Measurements from ENCODE around the gene STMN1. TPM values are rescaled to one million over a fixed set of nuclear protein-coding genes. Genes with fewer than 3 reads are reported as not detected.

The STMN1 gene
- total RNA-seq, 3 donors from 2014 or later = 68.0 to 94.8 (median 80.0) TPM

DNA sequence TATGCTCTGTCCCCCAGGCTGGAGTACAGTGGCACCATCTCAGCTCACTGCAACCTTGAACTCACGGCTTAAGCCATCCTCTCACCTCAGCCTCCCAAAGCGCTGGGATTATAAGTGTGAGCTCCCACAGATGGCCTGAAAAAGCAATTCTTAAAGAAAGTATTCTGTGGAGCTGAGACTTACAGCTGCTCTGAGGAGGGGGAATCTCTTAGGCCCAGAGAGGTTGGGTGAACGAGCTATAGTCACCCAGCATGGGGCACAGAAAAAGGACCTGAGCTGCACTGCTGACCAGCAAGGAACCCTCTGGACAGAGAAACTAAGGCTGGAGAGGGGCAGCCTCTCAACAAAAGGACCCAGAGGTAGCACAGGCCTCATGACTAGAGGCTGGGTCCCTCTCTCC lies 32.0 kb downstream of the STMN1 start:
- Mint-ChIP-seq H3K27me3 (ENCODE audit: low read depth) (no peaks in the 10 kb centered on the region), H3K9me3 (no peaks in the 10 kb centered on the region), H3K36me3 (ENCODE audit: insufficient read depth) (no peaks in the 10 kb centered on the region), H3K4me3 (no peak overlapping the region), H3K4me1 (ENCODE audit: low read depth) (peaks cover 7% of the 10 kb centered on the region)
- ATAC-seq = no peak
- DNase-seq = no peak

DNA sequence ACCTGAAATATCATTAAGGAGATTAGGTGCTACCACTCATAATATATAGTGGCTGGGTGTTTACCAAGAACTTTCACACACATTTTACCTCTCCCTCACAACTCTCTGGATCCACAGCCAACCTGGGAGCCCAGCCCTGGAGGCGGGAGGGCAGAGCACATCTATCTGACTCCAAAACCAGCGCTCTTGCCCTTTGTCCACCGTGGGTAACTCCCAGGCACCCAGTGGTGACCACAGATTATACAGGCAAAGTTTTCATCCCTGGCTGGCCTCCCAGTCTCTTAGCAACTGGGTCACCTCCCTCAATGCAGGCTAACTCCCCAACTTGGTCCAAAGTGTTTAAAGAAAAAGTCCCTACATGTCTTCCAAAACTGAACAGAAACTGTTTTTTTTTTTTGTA lies 33.1 kb downstream of the STMN1 start:
- no peaks in the 10 kb centered on the region for H3K27me3 Mint-ChIP-seq (ENCODE audit: low read depth)

DNA sequence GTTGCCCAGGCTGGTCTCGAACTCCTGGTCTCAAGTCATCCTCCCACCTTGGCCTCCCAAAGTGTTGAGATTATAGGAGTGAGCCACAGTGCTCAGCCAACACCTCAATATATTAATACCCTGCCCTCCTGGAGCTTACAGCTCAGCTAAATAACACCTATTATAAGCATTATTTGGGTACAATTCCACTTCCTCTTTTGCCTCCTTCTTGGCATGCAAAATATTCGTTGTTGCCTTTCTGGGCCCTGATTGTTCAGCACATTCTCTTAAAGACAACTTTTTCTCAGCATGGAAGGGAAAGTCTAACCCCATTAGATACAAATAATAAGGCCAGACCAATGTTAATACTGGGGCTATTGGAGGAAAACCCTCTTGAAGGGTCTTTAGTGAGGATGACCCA lies 33.5 kb downstream of the STMN1 start:
- DNase-seq (no peak), ATAC-seq (no peak)
- Mint-ChIP-seq H3K36me3 (ENCODE audit: insufficient read depth) (no peaks in the 10 kb centered on the region), H3K4me1 (ENCODE audit: low read depth) (peaks cover 7% of the 10 kb centered on the region), H3K4me3 (no peak overlapping the region), H3K27me3 (ENCODE audit: low read depth) (no peaks in the 10 kb centered on the region), H3K9me3 (no peaks in the 10 kb centered on the region)

More for the DNA sequence above, 33.1 kb downstream of the STMN1 start:
- Mint-ChIP-seq H3K4me1 (ENCODE audit: low read depth) (peaks cover 7% of the 10 kb centered on the region), H3K4me3 (no peak overlapping the region), H3K36me3 (ENCODE audit: insufficient read depth) (no peaks in the 10 kb centered on the region), H3K9me3 (no peaks in the 10 kb centered on the region)
- no peak for DNase-seq
- ATAC-seq = no peak

DNA sequence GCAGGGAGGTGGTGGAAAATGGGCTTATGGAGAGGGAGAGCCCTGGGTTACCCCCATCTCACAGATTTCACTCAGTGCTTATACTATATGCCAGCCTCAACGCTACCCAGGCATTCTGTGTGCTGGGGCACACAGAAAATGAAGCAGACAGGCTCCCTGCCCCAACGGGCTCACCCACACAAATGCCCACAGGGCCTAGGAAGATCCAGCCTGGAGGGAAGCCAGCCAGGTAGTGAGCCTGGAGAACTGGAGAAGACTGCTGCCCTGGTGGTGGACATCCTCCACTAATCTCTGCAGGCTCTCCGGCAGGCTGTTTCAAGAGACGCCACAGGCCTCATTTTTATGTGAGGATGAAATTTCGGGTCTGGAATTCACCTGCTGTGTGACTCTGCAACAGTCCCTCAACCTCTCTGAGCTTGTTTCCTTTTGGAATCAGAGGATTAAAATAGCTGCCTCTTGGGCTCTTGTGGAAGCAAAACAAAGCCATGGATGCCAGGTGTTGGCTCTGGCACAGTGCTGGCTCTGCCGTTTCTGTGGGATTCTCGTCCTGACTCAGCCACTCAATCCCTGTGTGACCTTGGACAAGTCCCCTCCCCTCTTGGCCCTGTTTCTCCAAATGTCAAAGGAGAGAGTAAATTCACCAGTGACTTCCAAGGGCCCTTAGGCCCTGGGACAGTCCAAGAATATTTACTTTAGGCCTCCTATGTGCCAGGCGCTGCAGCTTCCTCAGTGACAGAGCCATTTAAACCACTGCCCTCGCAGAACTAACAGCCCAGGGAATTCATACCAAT lies 34.3 kb downstream of the STMN1 start:
- ATAC-seq = no peak
- no peaks in the 10 kb centered on the region for H3K27me3 Mint-ChIP-seq (ENCODE audit: low read depth)

DNA sequence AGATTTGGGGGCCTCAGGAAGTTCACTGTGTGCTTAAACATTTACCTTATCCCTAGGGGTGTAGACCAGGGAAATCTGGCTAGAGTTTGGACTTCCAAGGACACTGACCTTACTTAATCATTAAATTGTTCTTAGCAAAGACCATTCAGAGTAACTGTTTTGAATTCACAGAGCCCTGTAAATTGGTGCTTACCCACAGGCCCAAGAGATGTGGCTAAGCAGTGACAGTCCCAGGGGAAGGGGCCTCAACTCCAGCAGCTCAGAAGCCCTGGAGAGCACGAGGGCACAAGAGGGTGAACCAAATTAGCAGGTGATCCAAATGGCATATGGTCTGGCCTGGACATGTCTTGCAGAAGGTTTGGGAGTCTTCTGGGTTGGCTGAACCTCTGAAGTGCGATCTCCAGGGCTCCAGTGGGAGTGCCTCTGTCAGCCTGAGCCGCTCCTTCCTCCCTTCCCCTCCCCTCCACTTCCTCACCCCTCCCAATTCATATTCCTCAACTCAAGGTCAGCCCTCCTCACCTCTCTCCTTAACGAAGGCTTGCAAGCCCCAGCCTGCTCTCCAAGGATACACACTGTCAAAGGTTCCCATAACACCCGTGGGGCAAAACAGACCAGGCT lies 35.0 kb downstream of the STMN1 start:
- Mint-ChIP-seq H3K36me3 (ENCODE audit: insufficient read depth) (no peaks in the 10 kb centered on the region), H3K4me3 (no peak overlapping the region), H3K9me3 (no peaks in the 10 kb centered on the region), H3K27me3 (ENCODE audit: low read depth) (no peaks in the 10 kb centered on the region), H3K4me1 (ENCODE audit: low read depth) (peaks cover 7% of the 10 kb centered on the region)
- DNase-seq = no peak
- no peak for ATAC-seq

More for the DNA sequence above, 34.3 kb downstream of the STMN1 start:
- Mint-ChIP-seq H3K4me3 (no peak overlapping the region), H3K4me1 (ENCODE audit: low read depth) (peaks cover 7% of the 10 kb centered on the region), H3K36me3 (ENCODE audit: insufficient read depth) (no peaks in the 10 kb centered on the region), H3K9me3 (no peaks in the 10 kb centered on the region)
- no peak for DNase-seq

DNA sequence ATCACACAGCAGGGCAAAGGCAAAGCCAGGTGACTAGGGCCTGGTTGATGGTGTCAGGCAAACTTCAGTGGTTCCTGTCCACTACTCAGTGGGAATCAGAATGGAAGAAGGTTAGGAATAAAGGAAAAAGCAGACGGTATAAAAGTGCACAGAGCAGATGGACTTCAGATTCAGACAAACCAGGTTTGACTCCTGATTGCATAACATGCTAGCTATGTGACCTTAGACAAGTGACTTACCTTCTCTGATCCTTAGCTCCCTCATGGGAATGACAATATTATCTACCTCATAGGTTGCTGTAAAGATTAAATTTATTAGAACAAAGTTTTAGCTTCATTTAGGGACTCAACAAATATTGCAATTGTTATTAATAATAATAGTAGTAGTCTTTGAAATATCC lies 35.6 kb downstream of the STMN1 start:
- Mint-ChIP-seq H3K9me3 (no peaks in the 10 kb centered on the region), H3K4me3 (no peak overlapping the region), H3K4me1 (ENCODE audit: low read depth) (peaks cover 5% of the 10 kb centered on the region), H3K27me3 (ENCODE audit: low read depth) (no peaks in the 10 kb centered on the region), H3K36me3 (ENCODE audit: insufficient read depth) (no peaks in the 10 kb centered on the region)
- DNase-seq (no peak), ATAC-seq (no peak)

DNA sequence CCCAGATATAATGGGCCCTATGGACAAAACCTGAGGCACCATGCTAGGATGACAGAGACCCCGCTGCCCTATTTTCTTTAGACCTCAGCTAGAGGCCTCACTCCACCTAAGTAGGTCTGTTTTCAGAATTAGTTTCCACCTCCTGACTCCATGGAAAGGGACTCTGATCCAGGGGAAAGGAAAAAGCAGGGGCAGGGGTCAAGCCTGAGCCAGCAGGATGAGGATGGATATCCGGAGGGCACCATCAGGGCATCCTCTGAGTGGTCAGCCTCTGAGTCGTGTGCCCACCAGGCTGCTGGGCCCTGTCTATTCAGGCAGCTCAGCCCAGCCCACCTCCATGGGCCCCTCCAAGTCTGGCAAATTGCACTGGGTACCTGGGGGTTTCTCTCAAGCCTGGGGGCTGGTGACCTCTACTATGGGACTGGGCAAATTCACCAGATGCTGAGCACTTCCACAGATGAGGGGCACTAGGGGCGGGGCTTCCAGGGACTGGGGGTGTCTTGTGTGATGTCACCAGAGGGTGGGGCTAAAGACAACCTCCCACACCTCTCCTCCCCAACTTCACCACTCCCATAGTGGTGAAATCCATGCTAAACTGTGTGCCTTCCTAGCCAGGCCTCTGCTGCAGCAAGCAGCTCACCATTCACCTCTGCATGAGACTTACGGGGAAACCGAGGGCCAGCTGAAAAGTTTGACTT lies 36.2 kb downstream of the STMN1 start:
- Mint-ChIP-seq H3K36me3 (ENCODE audit: insufficient read depth) (no peaks in the 10 kb centered on the region), H3K27me3 (ENCODE audit: low read depth) (no peaks in the 10 kb centered on the region), H3K4me3 (no peak overlapping the region), H3K4me1 (ENCODE audit: low read depth) (peaks cover 4% of the 10 kb centered on the region), H3K9me3 (no peaks in the 10 kb centered on the region)
- DNase-seq (no peak), ATAC-seq (no peak)

DNA sequence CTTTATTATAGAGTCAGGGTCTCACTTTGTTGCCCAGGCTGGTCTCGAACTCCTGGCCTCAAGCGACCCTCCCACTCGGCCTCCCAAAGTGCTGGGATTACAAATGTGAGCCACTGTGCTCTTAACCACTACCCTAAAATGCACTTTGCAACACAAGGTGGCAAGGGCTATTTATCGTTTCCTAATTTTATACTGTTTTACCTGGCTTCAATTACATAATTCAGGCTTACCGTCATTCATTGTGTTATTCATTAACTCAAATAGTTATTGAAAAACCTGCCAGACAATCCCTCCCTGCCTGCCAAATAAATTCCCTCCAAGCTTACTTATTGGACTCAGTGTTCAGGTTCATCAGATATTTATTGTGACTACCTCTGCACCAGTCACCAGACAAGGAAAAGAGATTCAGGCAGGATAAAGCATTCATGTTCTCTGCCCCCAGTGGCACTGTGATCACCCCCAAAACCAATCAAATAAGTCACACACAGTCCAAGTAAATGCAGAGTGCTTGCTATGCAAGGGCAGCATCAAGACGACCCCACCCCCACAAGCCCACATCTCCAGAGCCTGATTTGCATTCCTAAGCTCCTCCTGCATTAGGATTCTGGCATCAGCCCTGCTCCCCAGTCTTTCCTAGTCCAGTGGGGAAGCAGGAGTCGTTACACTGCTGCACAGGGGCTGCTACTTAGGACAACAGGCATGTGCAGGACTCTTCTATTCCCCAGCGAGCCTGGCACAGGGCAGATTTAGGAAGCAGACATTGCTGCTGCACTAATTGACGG lies 38.8 kb downstream of the STMN1 start:
- no peaks in the 10 kb centered on the region for H3K4me1 Mint-ChIP-seq (ENCODE audit: low read depth)
- H3K4me3 Mint-ChIP-seq = no peak overlapping the region
- no peaks in the 10 kb centered on the region for H3K9me3 Mint-ChIP-seq
- DNase-seq = no peak
- no peaks in the 10 kb centered on the region for H3K36me3 Mint-ChIP-seq (ENCODE audit: insufficient read depth)
- no peaks in the 10 kb centered on the region for H3K27me3 Mint-ChIP-seq (ENCODE audit: low read depth)
- ATAC-seq = no peak

DNA sequence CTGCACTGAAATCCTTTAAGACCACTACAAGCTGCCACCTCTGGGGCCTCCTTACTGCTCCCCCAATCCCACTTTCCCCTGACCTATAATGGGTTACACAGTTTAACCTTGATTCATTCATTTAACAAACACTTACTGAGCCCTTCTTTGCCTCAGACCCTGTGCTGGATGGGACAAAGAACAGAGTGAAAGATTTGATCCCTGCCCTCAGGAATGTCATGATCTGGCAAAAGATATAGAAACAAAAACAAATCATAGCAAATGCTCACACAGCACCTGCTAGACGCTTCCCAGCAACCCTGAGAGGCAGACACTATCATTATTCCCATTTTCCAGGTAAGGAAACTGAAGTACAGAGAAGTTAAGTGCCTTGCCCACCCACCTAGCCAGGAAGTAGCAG lies 39.9 kb downstream of the STMN1 start:
- Mint-ChIP-seq H3K4me1 (ENCODE audit: low read depth) (peaks cover 2% of the 10 kb centered on the region), H3K36me3 (ENCODE audit: insufficient read depth) (no peaks in the 10 kb centered on the region), H3K9me3 (no peaks in the 10 kb centered on the region), H3K27me3 (ENCODE audit: low read depth) (no peaks in the 10 kb centered on the region), H3K4me3 (no peak overlapping the region)
- ATAC-seq (no peak), DNase-seq (no peak)

DNA sequence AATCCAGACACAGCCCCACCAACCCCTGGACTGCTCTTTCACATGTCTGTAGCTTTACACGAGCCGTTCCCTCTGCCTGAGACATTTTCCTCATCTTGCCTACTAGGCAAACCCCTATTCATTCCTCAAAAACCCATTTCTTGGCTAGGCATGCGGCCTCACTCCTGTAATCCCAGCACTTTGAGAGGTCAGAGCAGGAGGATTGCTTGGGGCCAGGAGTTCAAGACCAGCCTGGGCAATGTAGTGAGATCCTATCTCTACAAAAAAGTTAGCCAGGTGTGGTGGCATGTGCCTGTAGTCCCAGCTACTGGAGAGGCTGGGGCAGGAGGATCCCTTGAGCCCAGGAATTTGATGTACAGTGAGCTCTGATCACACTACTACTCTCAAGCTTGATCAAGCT lies 41.8 kb downstream of the STMN1 start:
- peaks cover 11% of the 10 kb centered on the region for H3K4me1 Mint-ChIP-seq (ENCODE audit: low read depth)
- ATAC-seq (no peak), DNase-seq (no peak)
- no peaks in the 10 kb centered on the region for H3K36me3 Mint-ChIP-seq (ENCODE audit: insufficient read depth)
- H3K27me3 Mint-ChIP-seq (ENCODE audit: low read depth) = no peaks in the 10 kb centered on the region
- no peaks in the 10 kb centered on the region for H3K9me3 Mint-ChIP-seq
- H3K4me3 Mint-ChIP-seq = no peak overlapping the region

DNA sequence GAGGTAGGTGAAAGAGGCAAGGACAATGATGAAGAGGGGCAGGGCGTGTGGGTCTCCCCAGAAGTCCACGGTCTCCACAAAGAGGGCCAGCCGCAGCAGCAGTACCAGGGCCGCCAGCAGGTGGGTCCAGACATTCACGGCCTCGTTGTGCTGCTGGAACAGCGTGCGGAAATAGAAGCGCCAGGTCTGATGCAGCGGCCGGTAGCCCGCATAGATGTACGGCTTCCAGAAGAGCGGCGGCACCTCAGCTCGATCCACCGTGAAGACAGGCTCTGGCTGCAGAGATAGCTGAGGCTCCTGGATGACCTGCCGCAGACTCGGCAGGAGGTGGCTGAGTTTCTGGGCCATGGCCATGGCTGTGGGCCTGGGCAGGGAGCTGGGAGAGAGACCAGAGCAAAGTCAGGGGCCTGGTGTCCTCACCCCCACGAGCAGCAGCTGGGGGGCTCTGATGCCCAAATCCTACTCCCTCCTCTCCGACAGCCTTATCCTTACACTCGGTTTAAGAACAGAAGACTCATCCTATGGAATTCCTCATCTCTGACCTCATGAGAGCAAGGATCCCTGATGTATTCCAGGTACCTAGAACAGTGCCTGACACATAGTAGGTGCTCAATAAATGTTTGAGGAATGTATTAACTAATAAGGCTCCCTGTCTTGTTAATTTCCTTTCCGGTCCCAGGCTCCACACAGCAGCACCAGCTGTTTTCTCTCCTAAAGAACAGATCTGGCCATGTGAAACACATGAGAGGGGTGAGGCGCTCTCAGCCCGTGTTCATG lies 42.5 kb downstream of the STMN1 start:
- Mint-ChIP-seq H3K9me3 (no peaks in the 10 kb centered on the region), H3K4me3 (no peak overlapping the region), H3K4me1 (ENCODE audit: low read depth) (peaks cover 17% of the 10 kb centered on the region), H3K27me3 (ENCODE audit: low read depth) (no peaks in the 10 kb centered on the region), H3K36me3 (ENCODE audit: insufficient read depth) (no peaks in the 10 kb centered on the region)
- DNase-seq = no peak
- ATAC-seq = no peak

DNA sequence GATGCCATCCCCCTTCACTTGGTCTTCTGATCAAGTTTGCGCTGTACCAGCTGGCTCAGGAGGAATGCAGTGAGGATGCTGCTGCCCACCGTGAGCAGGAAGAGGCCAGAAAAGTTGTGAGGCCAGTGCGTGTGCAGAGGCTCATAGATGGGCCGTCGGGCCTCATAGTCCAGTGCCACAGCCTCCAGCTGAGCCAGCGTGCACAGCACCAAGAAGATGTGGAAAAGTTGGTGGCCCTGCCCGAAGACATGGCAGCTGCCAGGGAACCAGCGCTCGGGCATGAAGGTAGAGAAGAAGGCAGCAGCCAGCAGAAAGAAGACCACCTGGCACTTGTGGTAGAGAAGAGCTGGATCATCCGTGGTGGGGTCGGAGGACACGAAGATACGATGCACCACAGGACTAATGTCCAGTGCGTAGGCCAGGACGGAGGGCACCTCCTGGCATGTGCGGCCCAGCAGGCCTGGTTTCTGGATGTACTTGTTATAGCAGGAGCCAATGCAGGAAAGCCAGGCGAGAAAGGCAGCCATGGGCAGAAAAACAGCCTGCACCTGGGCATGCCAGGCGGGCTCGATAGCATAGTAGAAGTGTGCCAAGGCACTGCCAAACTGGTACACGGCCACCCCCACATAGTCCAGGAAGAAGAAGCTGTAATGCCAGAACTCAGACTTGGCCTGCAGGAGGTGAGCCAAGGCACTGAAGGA lies 43.3 kb downstream of the STMN1 start:
- Mint-ChIP-seq H3K36me3 (ENCODE audit: insufficient read depth) (no peaks in the 10 kb centered on the region), H3K27me3 (ENCODE audit: low read depth) (no peaks in the 10 kb centered on the region), H3K4me3 (no peak overlapping the region), H3K9me3 (no peaks in the 10 kb centered on the region), H3K4me1 (ENCODE audit: low read depth) (peaks cover 20% of the 10 kb centered on the region)
- DNase-seq (no peak), ATAC-seq (no peak)
